GM18517 (cell line): ENCODE results near the gene PROCR.
"Not testable (repeated sequence)": the region's sequence is repeated elsewhere in the genome, so short reads cannot be mapped to it uniquely, and the experiment has no call there.

Experiments
- ATAC-seq: cut with Tn5 transposase; IDR thresholded peaks from one replicate; pipeline ENCODE4 v1.9.1; 2021; ENCODE audit warnings: mild to moderate bottlenecking, moderate library complexity; ENCODE audit not compliant: unreplicated experiment

The PROCR gene

GRCh38 chr20:35192118-35192872 lies 20.4 kb downstream of the PROCR start:
- ATAC-seq: no peak

DNA sequence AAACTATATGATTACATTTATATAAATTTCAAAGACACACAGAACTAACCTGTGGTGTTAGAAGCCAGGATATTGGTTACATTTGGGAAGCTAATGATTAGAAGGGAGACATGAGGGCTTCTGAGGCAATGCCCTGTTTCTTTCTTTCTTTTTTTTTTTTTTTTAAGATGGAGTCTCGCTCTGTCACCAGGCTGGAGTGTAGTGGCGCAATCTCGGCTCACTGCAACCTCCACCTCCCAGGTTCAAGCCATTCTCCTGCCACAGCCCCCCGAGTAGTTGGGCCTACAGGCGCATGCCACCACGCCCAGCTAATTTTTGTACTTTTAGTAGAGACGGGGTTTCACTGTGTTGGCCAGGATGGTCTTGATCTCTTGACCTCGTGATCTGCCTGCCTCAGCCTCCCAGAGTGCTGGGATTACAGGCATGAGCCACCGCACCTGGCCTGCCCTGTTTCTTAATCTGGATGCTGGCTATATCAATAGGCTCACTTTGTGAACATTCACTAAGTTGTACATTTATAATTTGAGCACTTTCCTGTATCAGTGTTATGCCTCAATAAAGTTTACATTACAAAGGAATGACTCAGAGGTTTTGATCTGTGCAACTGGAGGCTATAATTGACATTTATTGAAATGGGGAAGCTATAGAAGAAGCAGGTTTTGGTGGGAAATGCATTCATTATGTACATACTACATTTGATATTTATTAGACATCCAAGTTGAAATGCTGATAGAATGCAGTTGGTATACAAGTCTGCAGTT lies 21.3 kb downstream of the PROCR start:
- ATAC-seq: not testable (repeated sequence)

- ATAC-seq: no peak
Observed at GRCh38 chr20:35196313-35196712, 24.4 kb downstream of the PROCR start.

DNA sequence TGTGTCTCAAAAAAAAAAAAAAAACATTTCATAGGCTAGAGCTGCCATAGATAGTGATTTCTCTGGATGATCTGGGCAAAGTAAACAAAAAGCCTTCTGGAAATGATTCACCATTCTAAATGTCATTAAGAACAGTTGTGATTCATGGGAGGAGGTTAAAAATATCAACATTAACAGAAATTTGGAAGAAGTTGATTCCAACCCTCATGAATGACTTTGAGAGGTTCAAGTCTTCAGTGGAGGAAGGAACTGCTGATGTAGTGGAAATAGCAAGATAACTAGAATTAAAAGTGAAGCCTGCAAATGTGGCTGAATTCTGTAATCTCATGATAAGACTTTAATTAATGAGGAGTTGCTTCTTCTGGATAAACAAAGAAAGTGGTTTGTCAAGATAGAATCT lies 27.9 kb downstream of the PROCR start:
- ATAC-seq: no peak

DNA sequence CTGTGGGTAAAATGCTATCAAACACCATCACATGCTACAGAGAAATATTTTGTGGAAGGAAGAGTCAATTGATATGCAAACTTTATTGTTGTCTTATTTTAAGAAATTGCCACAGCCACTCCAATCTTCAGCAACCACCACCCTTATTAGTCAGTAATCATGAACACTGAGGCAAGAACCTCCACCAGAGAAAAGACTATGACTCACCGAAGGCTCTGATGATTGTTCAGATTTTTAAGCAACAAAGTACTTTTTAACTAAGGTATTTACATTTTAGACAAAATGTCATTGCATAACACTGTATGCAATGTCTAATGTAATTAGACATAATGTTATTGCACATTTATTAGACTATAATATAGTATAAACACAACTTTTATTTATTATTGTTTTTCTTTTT lies 28.4 kb downstream of the PROCR start:
- no peak for ATAC-seq

DNA sequence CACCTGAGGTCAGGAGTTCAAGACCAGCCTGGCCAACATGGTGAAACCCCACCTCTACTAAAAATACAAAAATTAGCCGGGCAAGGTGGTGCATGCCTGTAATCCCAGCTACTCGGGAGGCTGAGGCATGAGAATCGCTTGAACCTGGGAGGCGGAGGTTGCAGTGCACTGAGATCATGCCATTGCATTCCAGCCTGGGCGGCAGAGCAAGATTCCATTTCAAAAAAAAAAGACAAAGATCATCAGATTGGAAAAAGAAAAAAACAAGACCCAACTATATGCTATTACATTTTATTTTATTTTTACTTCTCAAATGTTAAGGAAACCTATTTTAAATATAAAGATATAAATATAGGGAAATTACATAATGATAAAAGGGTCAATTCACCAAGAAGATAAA lies 29.6 kb downstream of the PROCR start:
- ATAC-seq: not testable (repeated sequence)

DNA sequence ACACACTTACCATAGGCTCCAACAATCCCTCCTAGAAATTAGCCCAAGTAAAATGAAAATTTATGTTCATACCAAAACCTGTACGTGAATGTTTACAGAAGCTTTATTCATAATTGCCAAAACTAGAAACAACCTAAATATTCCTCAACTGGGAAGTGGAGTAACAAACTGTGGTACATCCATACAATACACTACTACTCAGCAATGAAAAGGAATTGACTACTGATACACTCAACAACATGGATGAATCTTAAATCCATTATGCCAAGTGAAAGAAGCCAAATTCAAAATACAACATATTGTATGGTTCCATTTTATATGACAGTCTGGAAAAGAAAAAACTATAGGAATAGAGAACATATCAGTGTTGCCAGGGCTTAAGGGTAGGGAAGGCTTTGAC lies 34.9 kb downstream of the PROCR start:
- ATAC-seq: no peak

- ATAC-seq: no peak
Observed at GRCh38 chr20:35207950-35208611, 36.2 kb downstream of the PROCR start.

DNA sequence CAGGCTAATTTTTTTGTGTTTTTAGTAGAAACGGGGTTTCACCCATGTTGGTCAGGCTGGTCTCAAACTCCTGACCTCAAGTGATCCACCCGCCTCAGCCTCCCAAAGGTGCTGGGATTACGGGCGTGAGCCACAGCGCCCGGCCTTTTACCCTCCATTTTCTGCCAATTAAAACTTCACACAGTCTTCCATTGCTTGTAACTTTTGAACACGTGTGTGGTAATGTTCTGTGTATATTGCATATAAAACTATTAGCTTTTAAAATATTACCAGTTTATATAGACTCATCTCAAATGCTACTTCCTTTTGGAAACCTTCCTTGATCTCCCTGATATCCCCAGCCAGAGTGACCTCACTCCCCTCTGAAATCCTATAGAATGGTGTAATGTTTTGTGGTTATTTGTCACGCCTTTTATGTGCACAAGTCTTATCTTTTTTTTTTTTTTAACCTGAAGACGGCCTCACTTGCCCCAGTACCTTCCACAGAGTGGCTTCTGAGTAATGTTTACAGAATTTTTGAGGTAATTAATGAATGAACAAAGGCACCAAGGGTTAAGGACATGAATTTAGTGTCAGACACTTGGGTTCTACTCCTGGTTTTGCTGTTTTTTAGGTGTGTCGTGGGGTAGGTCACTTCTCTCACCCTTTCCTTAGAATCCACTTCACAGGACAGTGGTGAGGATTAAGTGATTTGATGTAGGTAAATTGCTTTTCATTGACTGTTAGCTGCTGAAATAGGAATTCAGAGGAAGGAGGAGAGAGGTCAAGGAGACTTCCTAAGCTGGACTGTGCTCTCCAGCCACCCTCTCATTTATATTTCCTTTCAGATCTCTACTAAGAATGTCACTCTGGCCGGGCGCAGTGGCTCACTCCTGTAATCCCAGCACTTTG lies 43.4 kb downstream of the PROCR start:
- ATAC-seq: no peak

GRCh38 chr20:35216541-35216940 lies 44.7 kb downstream of the PROCR start:
- ATAC-seq: no peak

DNA sequence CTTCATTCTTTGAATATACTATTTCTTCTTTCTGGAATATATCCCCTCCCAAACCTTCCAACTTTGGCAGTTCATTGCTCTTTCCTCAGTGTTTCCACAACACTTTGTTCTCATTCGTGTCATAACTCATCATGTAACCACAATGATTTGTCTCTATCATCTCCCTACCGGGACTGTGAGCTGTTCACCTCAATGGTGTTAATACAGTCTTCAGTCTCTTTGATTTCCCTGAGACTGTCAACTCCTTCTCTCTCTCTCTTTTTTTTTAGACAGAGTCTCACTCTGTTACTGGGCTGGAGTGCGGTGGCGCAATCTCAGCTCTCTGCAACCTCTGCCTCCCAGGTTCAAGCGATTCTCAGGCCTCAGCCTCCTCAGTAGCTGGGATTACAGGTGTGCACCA lies 52.1 kb downstream of the PROCR start:
- no peak for ATAC-seq

DNA sequence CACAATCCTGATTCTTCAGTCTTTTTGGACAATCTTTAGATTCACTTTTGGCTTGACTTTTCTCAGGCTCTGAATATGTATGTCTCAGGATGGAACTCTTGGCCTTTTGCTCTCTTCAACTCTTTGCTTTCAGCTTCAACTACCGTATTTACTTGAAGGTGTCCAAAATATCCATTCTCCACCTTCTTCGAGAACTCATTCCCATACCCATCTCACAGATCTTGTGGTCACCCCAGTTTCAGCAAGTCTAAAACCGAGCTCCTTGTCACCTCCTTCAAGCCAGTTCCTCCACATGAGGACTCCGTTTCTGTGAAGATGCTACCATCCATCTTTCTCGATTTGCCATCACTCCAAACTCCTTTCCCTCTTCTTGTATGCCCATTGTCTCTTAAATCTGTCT lies 52.7 kb downstream of the PROCR start:
- ATAC-seq: no peak

DNA sequence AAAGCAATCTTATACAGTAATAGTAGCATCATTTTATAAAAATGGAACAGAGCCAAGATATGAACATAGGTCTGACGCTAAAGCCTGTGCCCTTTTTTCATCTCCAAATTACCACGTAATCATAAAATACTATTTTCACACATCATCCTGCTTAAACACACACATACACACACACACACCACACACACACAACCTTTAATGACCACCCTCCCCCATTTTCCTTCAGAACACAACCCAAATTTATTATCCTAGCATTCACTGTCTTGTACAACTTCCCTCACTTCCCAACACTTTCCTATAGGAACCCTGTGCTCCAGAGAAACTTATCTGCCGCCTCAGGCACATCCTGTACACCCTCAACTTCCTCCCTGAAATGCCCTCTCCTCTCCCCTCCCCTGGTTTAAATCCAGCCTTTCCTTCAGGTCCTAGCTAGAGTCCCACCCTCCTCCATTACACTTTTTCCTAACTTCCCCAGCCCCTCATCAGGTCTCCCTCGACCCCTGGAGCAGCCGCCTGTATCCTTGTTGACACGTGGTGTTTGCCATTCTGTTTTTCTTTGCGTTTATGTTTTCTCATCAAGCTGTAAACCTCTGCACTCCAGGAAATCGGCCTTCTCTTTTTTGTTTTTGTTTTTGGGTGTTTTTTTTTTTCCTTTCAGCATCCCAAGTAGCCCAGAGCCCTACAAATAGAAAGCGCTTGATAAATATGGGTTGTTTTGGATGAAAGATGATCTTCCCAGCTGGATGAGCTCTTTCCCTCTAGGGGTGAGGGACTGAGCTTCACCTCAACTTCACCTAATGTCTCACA lies 53.6 kb downstream of the PROCR start:
- ATAC-seq: no peak

- no peak for ATAC-seq
Observed at GRCh38 chr20:35226126-35226883, 54.4 kb downstream of the PROCR start, which contains the start of gene MMP24. Gene MMP24, plus strand, starts transcription at chr20:35226690. Its CDS starts 49 bp downstream, at chr20:35226739.
